ENCODE data around the gene BTBD1. TPM values are rescaled to one million over a fixed set of nuclear protein-coding genes. Genes with fewer than 3 reads are reported as not detected.

BTBD1 gene
- total and polyA plus RNA-seq, 2 experiments from 2014 or later: 60.3 to 121 TPM

GRCh38 chr15:83110381-83110780 is 43.3 kb upstream of the BTBD1 start:
- Histone ChIP-seq H3K9me3 (ENCODE audit: low read depth) (no peaks in the 10 kb centered on the region), H4K20me1 (ENCODE audit: insufficient read depth) (no peaks in the 10 kb centered on the region), H3K4me1 (ENCODE audit: insufficient read depth) (no peaks in the 10 kb centered on the region), H3K27me3 (replicated peaks; ENCODE audit: insufficient read depth) (peaks cover 35% of the 10 kb centered on the region), H3F3A (ENCODE audit: insufficient read depth) (no peaks in the 10 kb centered on the region), H3K9ac (no peak overlapping the region), H3K79me2 (ENCODE audit: insufficient read depth) (no peaks in the 10 kb centered on the region), H3K36me3 (ENCODE audit: low read depth) (no peaks in the 10 kb centered on the region), H3K9me2 (ENCODE audit: insufficient read depth) (no peaks in the 10 kb centered on the region), H3K27ac (no peak overlapping the region), H3K4me2 (ENCODE audit: unreplicated experiment) (no peak overlapping the region), H3K4me3 (no peak overlapping the region), H2AFZ (no peak overlapping the region)
- in situ Hi-C loops (cut with MboI): no loop called here
- no peak for DNase-seq
- WGBS, 2 experiments (ENCODE audit: low coverage in 1 of 2, low lambda C conversion rate in 2 of 2, missing lambda C conversion rate in 2 of 2): 55 to 62% methylated on average over 3 of the region's 3 CpGs
- TF ChIP-seq EZH2phosphoT487 (IDR thresholded peaks at IDR 0.05; ENCODE audit: insufficient read depth, low read depth): no peak
- TF ChIP-seq EZH2 (IDR thresholded peaks at IDR 0.05; ENCODE audit: insufficient read depth, poor library complexity, severe bottlenecking): no peak

- no peaks in the 10 kb centered on the region for H4K20me1 ChIP-seq (ENCODE audit: insufficient read depth)
- peaks cover 35% of the 10 kb centered on the region for H3K27me3 ChIP-seq (replicated peaks; ENCODE audit: insufficient read depth)
- no peaks in the 10 kb centered on the region for H3K36me3 ChIP-seq (ENCODE audit: low read depth)
- no peaks in the 10 kb centered on the region for H3K9me3 ChIP-seq (ENCODE audit: low read depth)
- H3K4me2 ChIP-seq (ENCODE audit: unreplicated experiment): no peak overlapping the region
- H3K79me2 ChIP-seq (ENCODE audit: insufficient read depth): no peaks in the 10 kb centered on the region
- DNase-seq: no peak
- no peak for TF ChIP-seq EZH2phosphoT487 (IDR thresholded peaks at IDR 0.05; ENCODE audit: insufficient read depth, low read depth)
- no peak for TF ChIP-seq EZH2 (IDR thresholded peaks at IDR 0.05; ENCODE audit: insufficient read depth, poor library complexity, severe bottlenecking)
- no peaks in the 10 kb centered on the region for H3F3A ChIP-seq (ENCODE audit: insufficient read depth)
- in situ Hi-C loops (cut with MboI): no loop called here
- no peaks in the 10 kb centered on the region for H3K4me1 ChIP-seq (ENCODE audit: insufficient read depth)
- H3K9ac ChIP-seq: no peak overlapping the region
- WGBS, 2 experiments (ENCODE audit: low coverage in 1 of 2, low lambda C conversion rate in 2 of 2, missing lambda C conversion rate in 2 of 2): 79% methylated on average over 11 to 12 of the region's 12 CpGs
- no peak overlapping the region for H3K27ac ChIP-seq
- H2AFZ ChIP-seq: no peak overlapping the region
- H3K4me3 ChIP-seq: no peak overlapping the region
- H3K9me2 ChIP-seq (ENCODE audit: insufficient read depth): no peaks in the 10 kb centered on the region
Measured at GRCh38 chr15:83109532-83109931, 42.5 kb upstream of the BTBD1 start.

- Histone ChIP-seq H3K4me1 (ENCODE audit: insufficient read depth) (no peaks in the 10 kb centered on the region), H3K4me2 (ENCODE audit: unreplicated experiment) (no peak overlapping the region), H3K27me3 (replicated peaks; ENCODE audit: insufficient read depth) (peaks cover 35% of the 10 kb centered on the region), H3K36me3 (ENCODE audit: low read depth) (no peaks in the 10 kb centered on the region), H3F3A (ENCODE audit: insufficient read depth) (no peaks in the 10 kb centered on the region), H3K4me3 (no peak overlapping the region), H3K79me2 (ENCODE audit: insufficient read depth) (no peaks in the 10 kb centered on the region), H2AFZ (no peak overlapping the region), H3K27ac (no peak overlapping the region), H4K20me1 (ENCODE audit: insufficient read depth) (no peaks in the 10 kb centered on the region), H3K9me2 (ENCODE audit: insufficient read depth) (no peaks in the 10 kb centered on the region), H3K9me3 (ENCODE audit: low read depth) (no peaks in the 10 kb centered on the region), H3K9ac (no peak overlapping the region)
- no peak for TF ChIP-seq EZH2 (IDR thresholded peaks at IDR 0.05; ENCODE audit: insufficient read depth, poor library complexity, severe bottlenecking)
- no peak for TF ChIP-seq EZH2phosphoT487 (IDR thresholded peaks at IDR 0.05; ENCODE audit: insufficient read depth, low read depth)
- in situ Hi-C loops (cut with MboI): no loop called here
- DNase-seq: peak; percentile 15
- 44 to 51% methylated on average over 19 to 21 of the region's 21 CpGs for WGBS, 2 experiments (ENCODE audit: low coverage in 1 of 2, low lambda C conversion rate in 2 of 2, missing lambda C conversion rate in 2 of 2)
Measured at GRCh38 chr15:83108266-83109219, 41.5 kb upstream of the BTBD1 start.

DNA sequence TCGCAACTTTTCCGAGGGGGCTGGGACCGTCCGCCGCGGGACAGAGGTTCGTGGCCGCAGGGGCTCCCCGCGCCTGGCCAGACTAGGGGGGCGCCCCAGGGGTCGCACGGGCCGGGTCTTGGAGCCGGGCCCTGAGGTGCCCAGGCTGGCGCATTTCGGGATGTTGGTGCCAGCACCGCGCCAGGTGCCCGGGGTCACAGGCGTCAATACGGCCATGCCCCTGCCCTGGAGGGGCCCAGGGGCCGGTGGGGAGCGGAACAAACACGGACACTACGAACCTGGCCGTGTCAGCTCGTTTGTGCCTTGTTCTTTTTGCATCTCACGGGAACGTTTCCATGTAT is 40.8 kb upstream of the BTBD1 start:
- Histone ChIP-seq H3K9ac (no peak overlapping the region), H3K27ac (no peak overlapping the region), H3K4me1 (ENCODE audit: insufficient read depth) (no peaks in the 10 kb centered on the region), H3K9me3 (ENCODE audit: low read depth) (no peaks in the 10 kb centered on the region), H3K36me3 (ENCODE audit: low read depth) (no peaks in the 10 kb centered on the region), H3K4me3 (peak overlapping the region; percentile 63), H4K20me1 (ENCODE audit: insufficient read depth) (no peaks in the 10 kb centered on the region), H3K9me2 (ENCODE audit: insufficient read depth) (no peaks in the 10 kb centered on the region), H3K79me2 (ENCODE audit: insufficient read depth) (no peaks in the 10 kb centered on the region), H3F3A (ENCODE audit: insufficient read depth) (no peaks in the 10 kb centered on the region), H3K27me3 (replicated peaks; ENCODE audit: insufficient read depth) (peaks cover 35% of the 10 kb centered on the region), H3K4me2 (ENCODE audit: unreplicated experiment) (peak overlapping the region; percentile 42), H2AFZ (peak overlapping the region; percentile 71)
- 10 to 14% methylated on average over 19 to 28 of the region's 30 CpGs for WGBS, 2 experiments (ENCODE audit: low coverage in 1 of 2, low lambda C conversion rate in 2 of 2, missing lambda C conversion rate in 2 of 2)
- in situ Hi-C loops (cut with MboI): no loop called here
- no peak for DNase-seq
- TF ChIP-seq EZH2phosphoT487 (IDR thresholded peaks at IDR 0.05; ENCODE audit: insufficient read depth, low read depth): no peak
- no peak for TF ChIP-seq EZH2 (IDR thresholded peaks at IDR 0.05; ENCODE audit: insufficient read depth, poor library complexity, severe bottlenecking)
